Natural killer cell (primary cell): ENCODE measurements around the gene MYG1. TPM values are rescaled to one million over a fixed set of nuclear protein-coding genes. Genes with fewer than 3 reads are reported as not detected.

Experiments
- ATAC-seq, 3 donors: fragments of 150-1000 bp in 2 of 3; fragments of 200-7000 bp in 1 of 3; cut with Tn5 transposase; 1 replicate in 1 of 3; 2 replicates in 2 of 3; pipeline ENCODE4 v1.10.0; 2021; ENCODE audit warnings: mild to moderate bottlenecking in 2 of 3, moderate library complexity in 2 of 3
- DNase-seq, 2 donors: peaks; one replicate each; pipeline versions ENCODE4 v3.0.0 to v3.0.0-alpha.2; 2013 to 2021; ENCODE audit warnings: mixed read lengths in 1 of 2
- H3K27ac ChIP-seq: one replicate; pipeline ENCODE4 v1.5.1; 2013; ENCODE audit warnings: mild to moderate bottlenecking, low read length
- H3K27me3 ChIP-seq: one replicate; pipeline ENCODE4 v1.6.1; 2013; ENCODE audit warnings: low read length; ENCODE audit not compliant: control insufficient read depth, insufficient read depth
- H3K36me3 ChIP-seq: one replicate; pipeline ENCODE4 v1.6.1; 2013; ENCODE audit warnings: low read length; ENCODE audit not compliant: control insufficient read depth, insufficient read depth
- H3K4me1 ChIP-seq: one replicate; pipeline ENCODE4 v1.6.1; 2013; ENCODE audit warnings: low read length; ENCODE audit not compliant: control insufficient read depth, insufficient read depth
- H3K4me3 ChIP-seq: one replicate; pipeline ENCODE4 v1.5.1; 2013; ENCODE audit warnings: low read length
- H3K9me3 ChIP-seq: one replicate; pipeline ENCODE4 v1.6.1; 2013; ENCODE audit warnings: low read length; ENCODE audit not compliant: control insufficient read depth, insufficient read depth
- H3K27ac Mint-ChIP-seq, 2 donors: one replicate each; pipeline ENCODE4 v1.8.0; 2022; ENCODE audit warnings: mild to moderate bottlenecking in 2 of 2, mixed read lengths in 2 of 2, moderate library complexity in 1 of 2
- H3K27me3 Mint-ChIP-seq, 2 donors: one replicate each; pipeline ENCODE4 v1.8.0; 2022; ENCODE audit warnings: low read depth in 2 of 2, mixed read lengths in 2 of 2
- H3K36me3 Mint-ChIP-seq: one replicate; pipeline ENCODE4 v1.8.0; 2022; ENCODE audit warnings: mixed read lengths
- H3K4me1 Mint-ChIP-seq, 2 donors: one replicate each; pipeline ENCODE4 v1.8.0; 2022; ENCODE audit warnings: mixed read lengths in 2 of 2
- H3K4me3 Mint-ChIP-seq: one replicate; pipeline ENCODE4 v1.8.0; 2022; ENCODE audit warnings: mild to moderate bottlenecking, moderate library complexity, mixed read lengths
- H3K9me3 Mint-ChIP-seq, 2 donors: one replicate each; pipeline ENCODE4 v1.8.0; 2022; ENCODE audit warnings: mixed read lengths in 2 of 2
- CTCF ChIP-seq: fragments of 200-600 bp; IDR thresholded peaks from one replicate; pipeline ENCODE4 v1.8.0; 2022; ENCODE audit warnings: antibody characterized with exemption
- WGBS: methylation state at CpG from one replicate; pipeline ENCODE4 v1.1.7; 2013; ENCODE audit warnings: missing lambda C conversion rate; ENCODE audit not compliant: insufficient coverage; 5-methylcytosine and 5-hydroxymethylcytosine counted together
- intact Hi-C: fragments of 100-400 bp; cut with micrococcal nuclease; formaldehyde crosslinking; loops from one replicate; pipeline ENCODE4 v1.14.2; 2022
- total RNA-seq, 4 donors: library from RNA; stranded (reverse); fragments of 120-200 nt in 1 of 4; gene quantifications; one replicate each; pipeline versions ENCODE4 v1.2.3 to v1.2.4, GENCODE V29; 2013 to 2022

The MYG1 gene
- total RNA-seq, 3 donors from 2014 or later (not counting 1 experiment from before 2014, with no cell fraction given): 22.8 to 30.6 (median 28.1) TPM

- TF ChIP-seq CTCF: no peak
- H3K4me1 Mint-ChIP-seq: peaks cover 9 to 10% of the 10 kb centered on the region in 2 donors
- no peaks in the 10 kb centered on the region for H3K27me3 Mint-ChIP-seq
- Histone ChIP-seq H3K4me3 (no peak overlapping the region), H3K27ac (no peak overlapping the region), H3K9me3 (no peaks in the 10 kb centered on the region), H3K27me3 (no peaks in the 10 kb centered on the region), H3K4me1 (peaks cover 5% of the 10 kb centered on the region), H3K36me3 (no peaks in the 10 kb centered on the region)
- H3K4me3 Mint-ChIP-seq: no peak overlapping the region
- no peak overlapping the region for H3K27ac Mint-ChIP-seq
- no peaks in the 10 kb centered on the region for H3K9me3 Mint-ChIP-seq
- intact Hi-C loops: no loop called here
- H3K36me3 Mint-ChIP-seq: no peaks in the 10 kb centered on the region
- ATAC-seq (no peak), DNase-seq (no peak)
- 99% methylated on average over 4 of the region's 4 CpGs for WGBS
Observed at GRCh38 chr12:53289891-53290290, 9.6 kb upstream of the MYG1 start.

- Mint-ChIP-seq H3K27me3 (no peaks in the 10 kb centered on the region), H3K36me3 (no peaks in the 10 kb centered on the region), H3K4me1 (peaks cover 17% of the 10 kb centered on the region in 2 donors), H3K4me3 (no peak overlapping the region), H3K9me3 (no peaks in the 10 kb centered on the region), H3K27ac (no peak overlapping the region)
- TF ChIP-seq CTCF: no peak
- H3K4me3 ChIP-seq: no peak overlapping the region
- H3K9me3 ChIP-seq: no peaks in the 10 kb centered on the region
- intact Hi-C loops: no loop called here
- H3K27ac ChIP-seq: no peak overlapping the region
- 93% methylated on average over 7 of the region's 9 CpGs for WGBS
- peaks cover 10% of the 10 kb centered on the region for H3K4me1 ChIP-seq
- no peaks in the 10 kb centered on the region for H3K27me3 ChIP-seq
- DNase-seq: no peak
- no peaks in the 10 kb centered on the region for H3K36me3 ChIP-seq
- ATAC-seq: no peak
Observed at GRCh38 chr12:53290661-53291060, 8.8 kb upstream of the MYG1 start.

- no peak for TF ChIP-seq CTCF
- H3K27ac ChIP-seq: no peak overlapping the region
- peaks cover 2% of the 10 kb centered on the region for H3K36me3 ChIP-seq
- no peak overlapping the region for H3K4me3 ChIP-seq
- H3K27me3 ChIP-seq: no peaks in the 10 kb centered on the region
- H3K9me3 ChIP-seq: no peaks in the 10 kb centered on the region
- H3K27ac Mint-ChIP-seq: no peak overlapping the region
- H3K9me3 Mint-ChIP-seq: no peaks in the 10 kb centered on the region
- H3K36me3 Mint-ChIP-seq: no peaks in the 10 kb centered on the region
- H3K4me1 ChIP-seq: peaks cover 20% of the 10 kb centered on the region
- peaks cover 31% of the 10 kb centered on the region in 2 donors for H3K4me1 Mint-ChIP-seq
- no peaks in the 10 kb centered on the region for H3K27me3 Mint-ChIP-seq
- intact Hi-C loops: no loop called here
- ATAC-seq (no peak), DNase-seq (no peak)
- H3K4me3 Mint-ChIP-seq: no peak overlapping the region
Observed at GRCh38 chr12:53292426-53292825, 7.1 kb upstream of the MYG1 start.
